Measurements from ENCODE around the gene EVX2. TPM values are rescaled to one million over a fixed set of nuclear protein-coding genes. Genes with fewer than 3 reads are reported as not detected.

EVX2 gene
- total and polyA plus RNA-seq, 2 of the 13 experiments (the other 11 are each of a cell fraction or from before 2014, with no cell fraction given), result not detected

DNA sequence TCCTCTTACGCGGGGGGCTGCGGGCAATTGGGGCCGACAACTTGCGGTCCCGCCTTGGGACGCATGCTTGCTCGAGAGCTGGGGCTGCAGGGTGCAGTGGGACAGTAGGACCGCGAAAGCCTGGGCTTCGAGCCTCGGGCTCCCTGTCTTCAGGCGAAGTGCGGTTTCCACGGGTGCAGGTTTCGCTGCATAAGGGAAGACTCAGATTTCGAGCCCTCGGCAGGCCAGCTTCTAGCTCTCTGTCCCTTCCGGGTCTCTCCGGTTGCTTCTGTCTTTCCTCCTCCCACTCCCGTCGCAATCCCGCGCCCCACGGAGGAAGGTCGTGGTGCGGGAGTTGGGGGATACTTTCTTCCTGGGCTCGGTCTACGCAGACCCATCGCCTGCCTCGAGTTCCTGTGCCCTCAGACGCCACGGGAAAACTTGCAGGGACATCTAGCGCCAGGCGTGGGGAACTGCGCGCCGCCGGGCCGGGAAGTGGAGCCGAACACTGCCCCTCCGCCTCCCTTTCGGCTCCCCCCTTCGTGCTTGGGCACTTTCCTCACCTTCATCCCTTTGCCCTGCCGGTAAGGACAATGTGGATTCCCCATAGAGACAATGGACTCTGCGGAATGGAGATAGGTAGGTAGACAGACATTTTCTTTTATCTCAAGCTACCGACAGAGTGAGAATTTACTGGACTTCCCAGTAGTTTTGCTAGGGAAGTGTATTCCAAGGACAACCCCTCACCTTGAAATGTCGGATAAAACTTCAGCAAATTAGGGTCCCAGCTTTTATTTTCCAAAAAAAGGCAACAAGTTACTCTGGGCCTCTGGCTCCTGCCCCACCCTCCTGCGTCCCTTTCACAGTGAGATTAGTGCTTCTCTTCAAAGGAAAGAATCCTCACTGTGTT is 4.5 kb upstream of the EVX2 start (continued):
- TF ChIP-seq ZNF558 (CRISPR knock-in tag; IDR thresholded peaks at IDR 0.05; ENCODE audit: borderline replicate concordance) (0 out of 2 replicates have a peak, but pooled peaks have one; percentile 13), ZNF354B (CRISPR knock-in tag; IDR thresholded peaks at IDR 0.05) (no peak), TBP (CRISPR knock-in tag; IDR thresholded peaks at IDR 0.05) (0 out of 2 replicates have a peak, but pooled peaks have one; percentile 30), ZBTB42 (CRISPR knock-in tag; IDR thresholded peaks at IDR 0.05) (0 out of 2 replicates have a peak, but pooled peaks have one; percentile 50), ZNF274 (CRISPR knock-in tag; IDR thresholded peaks at IDR 0.05) (peak; percentile 49; the same call in 1 of the 2 replicates), CEBPB (IDR thresholded peaks at IDR 0.05; ENCODE audit: borderline replicate concordance, low read depth, low read length) (no peak), KDM3A (CRISPR knock-in tag; IDR thresholded peaks at IDR 0.05; ENCODE audit: low read depth) (peak; percentile 73; the same call in 1 of the 2 replicates), ZNF563 (CRISPR knock-in tag; IDR thresholded peaks at IDR 0.05) (peak; percentile 71; the same call in 1 of the 2 replicates), ELF3 (CRISPR knock-in tag; IDR thresholded peaks at IDR 0.05) (peak; percentile 29; the same call in 1 of the 2 replicates), SIN3B (IDR thresholded peaks at IDR 0.05; ENCODE audit: low read length) (no peak), JDP2 (CRISPR knock-in tag; IDR thresholded peaks at IDR 0.05; ENCODE audit: borderline replicate concordance) (no peak), RXRA (CRISPR knock-in tag; IDR thresholded peaks at IDR 0.05) (peak; percentile 58; the same call in 1 of the 2 replicates), ZIK1 (CRISPR knock-in tag; IDR thresholded peaks at IDR 0.05; ENCODE audit: borderline replicate concordance, low read depth) (0 out of 2 replicates have a peak, but pooled peaks have one; percentile 54), ZNF891 (CRISPR knock-in tag; IDR thresholded peaks at IDR 0.05) (peak; percentile 46; the same call in 1 of the 2 replicates), HOXA3 (CRISPR knock-in tag; IDR thresholded peaks at IDR 0.05) (peak; percentile 68; the same call in 1 of the 2 replicates), ZNF547 (CRISPR knock-in tag; IDR thresholded peaks at IDR 0.05) (peak; percentile 91), ZZZ3 (CRISPR knock-in tag; IDR thresholded peaks at IDR 0.05; ENCODE audit: borderline replicate concordance) (no peak), GATA4 (IDR thresholded peaks at IDR 0.05; ENCODE audit: borderline replicate concordance, low read depth) (no peak)
- TF ChIP-seq, protein P1, sequence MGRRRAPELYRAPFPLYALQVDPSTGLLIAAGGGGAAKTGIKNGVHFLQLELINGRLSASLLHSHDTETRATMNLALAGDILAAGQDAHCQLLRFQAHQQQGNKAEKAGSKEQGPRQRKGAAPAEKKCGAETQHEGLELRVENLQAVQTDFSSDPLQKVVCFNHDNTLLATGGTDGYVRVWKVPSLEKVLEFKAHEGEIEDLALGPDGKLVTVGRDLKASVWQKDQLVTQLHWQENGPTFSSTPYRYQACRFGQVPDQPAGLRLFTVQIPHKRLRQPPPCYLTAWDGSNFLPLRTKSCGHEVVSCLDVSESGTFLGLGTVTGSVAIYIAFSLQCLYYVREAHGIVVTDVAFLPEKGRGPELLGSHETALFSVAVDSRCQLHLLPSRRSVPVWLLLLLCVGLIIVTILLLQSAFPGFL (CRISPR knock-in tag; IDR thresholded peaks at IDR 0.05), result no peak
- TF ChIP-seq, protein P2, sequence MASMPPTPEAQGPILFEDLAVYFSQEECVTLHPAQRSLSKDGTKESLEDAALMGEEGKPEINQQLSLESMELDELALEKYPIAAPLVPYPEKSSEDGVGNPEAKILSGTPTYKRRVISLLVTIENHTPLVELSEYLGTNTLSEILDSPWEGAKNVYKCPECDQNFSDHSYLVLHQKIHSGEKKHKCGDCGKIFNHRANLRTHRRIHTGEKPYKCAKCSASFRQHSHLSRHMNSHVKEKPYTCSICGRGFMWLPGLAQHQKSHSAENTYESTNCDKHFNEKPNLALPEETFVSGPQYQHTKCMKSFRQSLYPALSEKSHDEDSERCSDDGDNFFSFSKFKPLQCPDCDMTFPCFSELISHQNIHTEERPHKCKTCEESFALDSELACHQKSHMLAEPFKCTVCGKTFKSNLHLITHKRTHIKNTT (CRISPR knock-in tag; IDR thresholded peaks at IDR 0.05), result 0 out of 2 replicates have a peak, but pooled peaks have one; percentile 26
- TF ChIP-seq, protein P3, sequence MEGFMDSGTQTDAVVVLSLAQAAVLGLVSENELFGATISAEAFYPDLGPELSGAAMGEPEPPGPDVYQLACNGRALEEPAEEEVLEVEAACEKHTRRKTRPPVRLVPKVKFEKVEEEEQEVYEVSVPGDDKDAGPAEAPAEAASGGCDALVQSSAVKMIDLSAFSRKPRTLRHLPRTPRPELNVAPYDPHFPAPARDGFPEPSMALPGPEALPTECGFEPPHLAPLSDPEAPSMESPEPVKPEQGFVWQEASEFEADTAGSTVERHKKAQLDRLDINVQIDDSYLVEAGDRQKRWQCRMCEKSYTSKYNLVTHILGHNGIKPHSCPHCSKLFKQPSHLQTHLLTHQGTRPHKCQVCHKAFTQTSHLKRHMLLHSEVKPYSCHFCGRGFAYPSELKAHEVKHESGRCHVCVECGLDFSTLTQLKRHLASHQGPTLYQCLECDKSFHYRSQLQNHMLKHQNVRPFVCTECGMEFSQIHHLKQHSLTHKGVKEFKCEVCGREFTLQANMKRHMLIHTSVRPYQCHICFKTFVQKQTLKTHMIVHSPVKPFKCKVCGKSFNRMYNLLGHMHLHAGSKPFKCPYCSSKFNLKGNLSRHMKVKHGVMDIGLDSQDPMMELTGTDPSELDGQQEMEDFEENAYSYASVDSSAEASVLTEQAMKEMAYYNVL (CRISPR knock-in tag; IDR thresholded peaks at IDR 0.05; ENCODE audit: borderline replicate concordance), result peak; percentile 72; the same call in 1 of the 2 replicates

Measured in HepG2 (cell line).